ENCODE results near the gene PSORS1C2. TPM values are rescaled to one million over a fixed set of nuclear protein-coding genes. Genes with fewer than 3 reads are reported as not detected.
"Not testable (repeated sequence)": the region's sequence is repeated elsewhere in the genome, so short reads cannot be mapped to it uniquely, and the experiment has no call there.

The PSORS1C2 gene
- not detected for total RNA-seq

- Histone ChIP-seq H3K4me1 (replicated peaks) (no peaks in the 10 kb centered on the region), H3K4me3 (no peak within 1 kb of the TSS), H3K27ac (no peak within 1 kb of the TSS), H3K27me3 (replicated peaks; ENCODE audit: insufficient read depth) (no peaks in the 10 kb centered on the region), H3K36me3 (no peaks in the 10 kb centered on the region), H3K9me3 (no peaks in the 10 kb centered on the region)
- TF ChIP-seq CTCF (IDR thresholded peaks at IDR 0.05), result no peak
- DNase-seq (ENCODE audit: low spot score), result no peak
- intact Hi-C loops (cut with DNase I), result no loop called here
- WGBS, result 78% methylated on average over 4 of the region's 4 CpGs
Observed at GRCh38 chr6:31138982-31139381, at the start of gene PSORS1C2. TSS of gene PSORS1C2 (minus strand) at chr6:31139066. CDS start at chr6:31139026, 40 bp downstream.

GRCh38 chr6:31187780-31188194, 48.9 kb upstream of the PSORS1C2 start:
- TF ChIP-seq POLR2AphosphoS5 (IDR thresholded peaks at IDR 0.05), result peak; percentile 76
- no peak for TF ChIP-seq CTCF (IDR thresholded peaks at IDR 0.05)
- TF ChIP-seq POLR2A (IDR thresholded peaks at IDR 0.05), result no peak
- Histone ChIP-seq H3K9me3 (no peaks in the 10 kb centered on the region), H3K4me3 (no peak overlapping the region), H3K27ac (peak overlapping the region; percentile 85 to 93), H3K27me3 (replicated peaks; ENCODE audit: insufficient read depth) (no peaks in the 10 kb centered on the region), H3K4me1 (replicated peaks) (no peaks in the 10 kb centered on the region), H3K36me3 (no peaks in the 10 kb centered on the region)
- intact Hi-C loops (cut with DNase I), result no loop called here
- DNase-seq (ENCODE audit: low spot score), result peak; percentile 28
- 36% methylated on average over 5 of the region's 5 CpGs for WGBS

GRCh38 chr6:31186052-31186734, 47.3 kb upstream of the PSORS1C2 start:
- WGBS, result 19% methylated on average over 24 of the region's 24 CpGs
- intact Hi-C loops (cut with DNase I), result no loop called here
- peak overlapping the region; percentile 14 to 24 for H3K4me3 ChIP-seq
- no peaks in the 10 kb centered on the region for H3K36me3 ChIP-seq
- DNase-seq (ENCODE audit: low spot score), result peak; percentile 81
- H3K27ac ChIP-seq, result peak overlapping the region; percentile 85 to 93
- TF ChIP-seq POLR2AphosphoS5 (IDR thresholded peaks at IDR 0.05) (peak; percentile 63), CTCF (IDR thresholded peaks at IDR 0.05) (no peak), POLR2A (IDR thresholded peaks at IDR 0.05) (peak; percentile 70)
- H3K9me3 ChIP-seq, result no peaks in the 10 kb centered on the region
- H3K27me3 ChIP-seq (replicated peaks; ENCODE audit: insufficient read depth), result no peaks in the 10 kb centered on the region
- H3K4me1 ChIP-seq (replicated peaks), result no peaks in the 10 kb centered on the region

- H3K27me3 ChIP-seq (replicated peaks; ENCODE audit: insufficient read depth); DNase-seq (ENCODE audit: low spot score); H3K36me3 ChIP-seq; H3K4me1 ChIP-seq (replicated peaks); intact Hi-C loops (cut with DNase I); H3K9me3 ChIP-seq: not testable (repeated sequence)
- 9% methylated on average over 4 of the region's 4 CpGs for WGBS
- Histone ChIP-seq H3K27ac (peak overlapping the region; percentile 85 to 93), H3K4me3 (peak overlapping the region; percentile 14 to 24)
Observed at GRCh38 chr6:31185695-31186051, 46.8 kb upstream of the PSORS1C2 start.

- intact Hi-C loops (cut with DNase I); H3K4me1 ChIP-seq (replicated peaks); H3K9me3 ChIP-seq; DNase-seq (ENCODE audit: low spot score); H3K27me3 ChIP-seq (replicated peaks; ENCODE audit: insufficient read depth); H3K4me3 ChIP-seq; H3K36me3 ChIP-seq: not testable (repeated sequence)
- WGBS, result 50% methylated on average over 6 of the region's 6 CpGs
- peak overlapping the region in 1 of 2 donors; percentile 30 for H3K27ac ChIP-seq
Observed at GRCh38 chr6:31183859-31184258, 45.0 kb upstream of the PSORS1C2 start.

- peak overlapping the region in 1 of 2 donors; percentile 33 for H3K27ac ChIP-seq
- WGBS, result 26% methylated on average over 2 of the region's 2 CpGs
- H3K4me3 ChIP-seq, result not testable (repeated sequence)
Observed at GRCh38 chr6:31183287-31183686, 44.4 kb upstream of the PSORS1C2 start.

More at GRCh38 chr6:31183287-31183686, 44.4 kb upstream of the PSORS1C2 start:
- DNase-seq (ENCODE audit: low spot score); H3K9me3 ChIP-seq; H3K36me3 ChIP-seq; intact Hi-C loops (cut with DNase I); H3K27me3 ChIP-seq (replicated peaks; ENCODE audit: insufficient read depth); H3K4me1 ChIP-seq (replicated peaks): not testable (repeated sequence)

All from prostate gland (tissue), 2 donors.